NCI-H2171 (cell line): ENCODE results near the gene KREMEN1.

Experiments used
- DNase-seq: peaks from one replicate; lab custom pipeline; 2025; lab: John Stamatoyannopoulos, UW

Gene KREMEN1

DNA sequence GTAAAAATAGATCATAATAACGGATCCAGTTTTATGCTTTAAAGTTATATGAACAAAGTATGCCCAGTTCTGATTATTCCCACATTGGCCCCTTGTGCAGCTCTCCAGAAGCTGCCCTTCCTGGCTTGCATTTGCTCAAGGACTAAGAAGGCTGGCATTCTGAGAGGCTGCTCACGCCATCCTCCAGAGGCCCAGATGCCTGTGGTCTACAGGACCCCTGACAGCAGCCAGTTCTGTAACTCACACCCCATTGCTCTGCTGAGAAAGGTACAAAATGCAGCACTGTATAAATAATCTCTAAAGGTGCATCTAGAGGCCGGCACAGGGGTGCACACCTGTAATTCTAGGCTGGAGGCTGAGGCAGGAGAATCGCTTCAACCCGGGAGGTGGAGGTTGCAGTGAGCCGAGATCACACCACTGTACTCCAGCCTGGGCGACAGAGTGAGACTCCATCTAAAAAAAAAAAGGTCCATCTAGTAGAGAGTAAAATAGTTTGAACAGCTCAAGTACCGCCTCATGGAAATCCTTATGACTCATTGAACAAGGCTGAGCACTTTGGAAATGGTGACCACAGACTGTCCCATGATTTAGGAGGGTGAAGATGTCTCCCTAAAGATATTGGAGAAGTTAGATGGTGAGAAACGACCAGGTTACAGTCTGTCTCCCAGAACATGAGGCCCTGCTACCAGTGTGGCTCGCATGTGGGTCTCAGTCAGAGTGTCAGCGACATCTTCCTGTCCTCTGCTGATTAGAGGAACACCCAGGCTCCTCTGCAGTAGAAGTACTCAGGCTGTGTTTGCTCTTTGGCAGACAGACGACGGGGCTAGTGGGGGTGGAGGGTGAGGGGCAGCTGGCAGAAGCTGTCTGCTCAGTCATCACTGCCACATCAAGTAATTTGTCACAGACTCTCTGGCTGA lies 56.3 kb downstream of the KREMEN1 start:
- DNase-seq, result no peak

DNA sequence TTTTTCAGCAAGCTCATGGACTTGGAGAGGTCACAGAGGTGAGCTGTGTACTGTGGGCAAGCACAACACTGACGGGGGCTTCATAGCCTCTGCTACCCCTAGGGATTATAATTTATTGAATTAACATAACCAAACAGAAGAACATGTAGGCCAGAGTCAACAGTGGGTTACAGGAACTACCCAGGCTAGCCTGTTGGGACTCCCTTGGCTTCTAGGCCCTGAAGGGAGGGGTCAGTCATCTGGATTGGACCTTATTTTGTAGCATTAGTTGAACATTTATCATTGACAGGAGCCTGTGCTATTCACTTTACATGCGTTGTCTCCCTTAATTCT lies 56.9 kb downstream of the KREMEN1 start:
- DNase-seq, result no peak

DNA sequence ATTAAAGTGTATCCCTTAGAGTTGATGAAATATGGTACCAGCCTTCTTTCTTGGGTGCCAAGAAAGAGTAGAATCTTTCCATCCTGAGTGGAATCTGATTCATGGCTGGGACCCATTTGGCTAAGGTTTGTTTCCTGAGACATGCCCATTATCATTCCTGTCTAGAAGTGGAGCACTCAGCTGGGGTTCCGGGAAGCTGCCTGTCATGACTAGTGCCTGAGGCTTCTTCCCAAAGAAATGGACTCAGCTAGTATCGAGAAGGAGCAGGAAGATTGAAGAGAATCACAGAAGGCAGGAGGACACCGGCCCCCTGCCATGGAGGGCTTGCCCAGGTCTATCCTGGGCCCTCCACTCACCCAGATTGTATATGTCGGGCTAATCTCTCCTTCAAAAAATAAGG lies 57.6 kb downstream of the KREMEN1 start:
- DNase-seq, result no peak

DNA sequence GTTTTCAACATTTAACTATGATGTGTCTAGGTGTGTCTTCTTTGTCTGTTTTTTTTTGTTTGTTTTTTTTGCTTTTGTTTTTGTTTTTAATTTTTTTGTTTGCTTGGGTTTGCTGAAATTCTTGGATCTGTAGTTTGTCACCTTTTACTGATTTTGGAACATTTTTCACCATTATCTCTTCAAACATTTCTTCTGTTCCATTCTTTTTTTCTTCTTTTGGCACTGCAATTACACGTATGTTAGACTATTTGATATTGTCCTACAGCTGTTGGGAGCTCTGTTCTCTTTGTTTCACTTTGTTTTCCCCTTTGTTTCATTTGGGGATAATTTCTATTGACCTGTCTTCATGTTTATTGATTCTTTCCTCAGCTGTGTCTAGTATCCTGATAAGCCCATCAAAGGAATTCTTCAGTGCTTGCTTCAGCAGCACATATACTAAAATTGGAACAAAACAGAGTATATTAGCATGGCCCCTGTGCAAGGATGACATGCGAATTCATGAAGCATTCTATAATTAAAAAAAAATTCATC lies 60.8 kb downstream of the KREMEN1 start:
- no peak for DNase-seq

DNA sequence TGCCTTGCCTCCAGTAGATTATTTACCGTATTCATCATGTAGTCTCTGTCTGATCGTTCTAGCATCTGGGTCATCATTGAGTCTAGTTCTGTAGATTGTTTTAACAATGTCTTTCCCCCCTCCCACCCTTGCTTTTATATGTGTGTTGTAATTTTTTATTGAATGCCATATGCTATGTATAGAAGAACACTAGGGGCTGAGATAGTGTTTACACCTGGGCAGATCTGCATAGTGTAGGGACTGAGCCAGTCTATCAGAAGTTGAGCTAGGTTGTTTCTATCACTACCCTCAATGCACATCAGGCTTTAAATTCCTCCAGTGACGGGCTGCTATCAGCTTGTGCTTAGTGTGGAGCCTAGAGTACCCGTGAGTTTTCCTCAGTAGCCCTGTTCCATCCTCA lies 61.6 kb downstream of the KREMEN1 start:
- no peak for DNase-seq

DNA sequence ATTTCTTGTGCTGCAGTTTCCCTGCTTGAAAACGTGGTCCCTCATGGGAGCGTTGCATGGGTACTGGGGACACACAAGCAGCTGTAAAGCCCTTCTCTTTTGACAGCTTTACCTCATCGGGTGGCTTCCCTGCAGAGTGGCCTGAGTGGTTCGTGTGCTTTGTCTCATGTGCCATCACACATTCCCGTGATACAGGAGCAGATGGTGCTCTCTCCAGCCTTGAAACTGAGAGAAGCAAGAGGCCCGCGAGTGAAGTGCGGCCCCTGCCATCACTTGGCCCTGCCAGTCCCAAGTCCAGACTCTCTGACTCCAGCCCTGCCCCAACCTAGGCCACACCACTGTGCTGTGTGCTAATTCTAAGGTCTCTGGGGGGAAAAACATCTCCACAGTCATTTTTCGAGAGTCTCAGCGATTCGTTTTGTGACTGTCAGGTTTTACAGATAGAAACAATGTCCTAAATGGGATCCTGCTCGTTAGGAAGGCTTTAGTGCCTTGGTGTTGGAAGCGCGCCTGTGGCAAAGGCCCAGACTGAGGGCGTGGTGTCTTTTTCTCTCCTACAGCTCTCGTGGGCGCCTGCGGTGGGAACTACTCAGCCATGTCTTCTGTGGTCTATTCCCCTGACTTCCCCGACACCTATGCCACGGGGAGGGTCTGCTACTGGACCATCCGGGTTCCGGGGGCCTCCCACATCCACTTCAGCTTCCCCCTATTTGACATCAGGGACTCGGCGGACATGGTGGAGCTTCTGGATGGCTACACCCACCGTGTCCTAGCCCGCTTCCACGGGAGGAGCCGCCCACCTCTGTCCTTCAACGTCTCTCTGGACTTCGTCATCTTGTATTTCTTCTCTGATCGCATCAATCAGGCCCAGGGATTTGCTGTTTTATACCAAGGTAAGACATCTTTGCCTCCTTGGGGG lies 64.2 kb downstream of the KREMEN1 start:
- DNase-seq, result peak; percentile 70

DNA sequence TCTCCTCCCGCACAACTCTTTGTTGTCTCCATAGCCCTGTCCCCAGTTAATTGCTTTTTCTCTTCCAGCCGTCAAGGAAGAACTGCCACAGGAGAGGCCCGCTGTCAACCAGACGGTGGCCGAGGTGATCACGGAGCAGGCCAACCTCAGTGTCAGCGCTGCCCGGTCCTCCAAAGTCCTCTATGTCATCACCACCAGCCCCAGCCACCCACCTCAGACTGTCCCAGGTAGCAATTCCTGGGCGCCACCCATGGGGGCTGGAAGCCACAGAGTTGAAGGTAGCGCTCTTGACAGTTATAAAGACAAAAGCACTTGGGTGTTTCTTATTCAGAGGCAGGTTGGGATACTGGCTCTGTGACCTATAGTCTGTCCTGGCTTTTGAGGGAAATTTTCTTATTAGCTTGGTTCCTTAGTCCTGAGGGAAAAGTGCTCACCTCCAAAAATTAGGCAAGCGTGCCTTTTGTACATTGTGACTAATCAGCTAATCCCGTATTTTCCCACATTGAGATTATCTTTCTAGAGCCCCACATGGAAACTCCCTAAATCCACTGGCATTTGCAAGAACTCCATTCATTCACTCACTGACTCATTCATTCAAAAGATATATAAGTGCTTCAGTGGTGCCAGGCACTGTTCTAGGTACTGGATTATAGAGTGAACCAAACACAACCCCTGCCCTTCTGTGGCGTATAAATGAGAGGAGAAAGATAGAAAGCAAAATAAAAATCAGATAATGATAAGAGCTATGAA lies 65.9 kb downstream of the KREMEN1 start:
- no peak for DNase-seq

DNA sequence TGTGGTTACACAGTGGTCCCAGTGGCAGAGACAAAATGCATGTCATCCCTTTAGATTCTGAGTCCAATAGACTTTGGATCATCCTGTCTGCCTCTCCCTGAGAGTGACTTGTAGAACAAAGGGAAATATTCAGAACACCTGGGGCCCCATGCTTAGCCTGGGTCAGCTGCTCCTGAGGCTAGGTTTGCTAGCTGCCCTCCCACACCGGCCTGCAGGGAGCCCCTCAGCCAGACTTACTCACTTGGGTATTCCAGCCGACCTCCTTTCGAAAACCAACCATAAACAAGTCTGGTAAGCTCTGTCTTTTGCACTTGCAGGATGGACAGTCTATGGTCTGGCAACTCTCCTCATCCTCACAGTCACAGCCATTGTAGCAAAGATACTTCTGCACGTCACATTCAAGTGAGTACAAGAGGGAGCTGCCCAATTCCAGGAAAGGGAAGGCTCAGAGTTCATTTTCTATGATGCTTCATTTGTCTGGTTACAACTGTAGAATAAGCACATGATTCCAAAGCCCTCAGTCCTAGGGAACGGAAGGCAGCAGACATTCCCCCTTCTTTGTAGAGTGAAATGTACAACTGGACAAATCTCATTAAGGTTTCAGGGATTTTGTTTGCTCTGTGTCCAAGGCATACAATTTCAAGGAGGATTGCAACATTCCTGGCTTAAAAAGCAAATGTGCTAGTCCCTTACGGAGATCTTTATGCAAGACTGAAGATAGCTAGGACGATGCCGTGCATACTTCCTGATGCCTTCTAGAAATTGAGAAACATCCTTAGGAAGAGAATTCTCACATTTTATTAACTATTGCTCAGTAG lies 67.3 kb downstream of the KREMEN1 start:
- no peak for DNase-seq

DNA sequence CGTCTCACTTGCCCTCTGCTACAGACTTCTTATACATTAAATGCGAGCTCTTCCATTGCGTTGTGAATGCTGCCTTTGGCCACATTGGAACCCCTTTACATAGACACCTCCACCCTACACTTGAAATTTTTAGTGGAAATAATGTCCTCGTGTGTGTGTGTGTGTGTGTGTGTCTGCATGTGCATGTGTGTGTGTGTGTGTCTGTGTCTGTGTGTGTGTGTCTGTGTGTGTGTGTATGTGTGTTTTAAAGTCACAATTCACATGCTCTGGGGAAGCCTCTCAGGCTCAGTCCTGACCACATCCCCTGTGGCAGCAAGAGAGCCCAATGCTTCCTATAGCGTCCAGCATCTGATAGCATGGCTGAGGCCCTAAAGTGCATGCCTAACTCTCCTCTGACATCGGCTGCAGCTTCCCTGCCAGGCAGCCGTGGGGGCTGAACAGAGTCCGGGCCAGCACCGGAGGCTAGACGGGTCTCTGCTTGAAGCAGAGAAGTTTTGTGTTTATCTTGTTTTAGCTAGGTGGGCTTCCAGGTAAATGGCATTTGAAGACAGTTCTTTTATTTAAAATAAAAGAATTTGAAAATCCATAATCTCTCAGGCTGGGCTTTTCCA lies 68.3 kb downstream of the KREMEN1 start:
- DNase-seq, result no peak

DNA sequence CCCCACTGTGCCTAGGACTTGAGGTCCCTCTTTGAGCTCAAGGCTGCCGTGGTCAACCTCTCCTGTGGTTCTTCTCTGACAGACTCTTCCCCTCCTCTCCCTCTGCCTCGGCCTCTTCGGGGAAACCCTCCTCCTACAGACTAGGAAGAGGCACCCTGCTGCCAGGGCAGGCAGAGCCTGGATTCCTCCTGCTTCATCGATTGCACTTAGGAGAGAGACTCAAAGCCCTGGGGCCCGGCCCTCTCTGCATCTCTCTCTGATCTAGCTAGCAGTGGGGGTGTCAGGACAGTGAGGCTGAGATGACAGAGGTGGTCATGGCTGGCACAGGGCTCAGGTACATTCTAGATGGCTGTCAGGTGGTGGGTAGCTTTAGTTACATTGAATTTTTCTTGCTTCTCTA lies 69.3 kb downstream of the KREMEN1 start:
- no peak for DNase-seq

DNA sequence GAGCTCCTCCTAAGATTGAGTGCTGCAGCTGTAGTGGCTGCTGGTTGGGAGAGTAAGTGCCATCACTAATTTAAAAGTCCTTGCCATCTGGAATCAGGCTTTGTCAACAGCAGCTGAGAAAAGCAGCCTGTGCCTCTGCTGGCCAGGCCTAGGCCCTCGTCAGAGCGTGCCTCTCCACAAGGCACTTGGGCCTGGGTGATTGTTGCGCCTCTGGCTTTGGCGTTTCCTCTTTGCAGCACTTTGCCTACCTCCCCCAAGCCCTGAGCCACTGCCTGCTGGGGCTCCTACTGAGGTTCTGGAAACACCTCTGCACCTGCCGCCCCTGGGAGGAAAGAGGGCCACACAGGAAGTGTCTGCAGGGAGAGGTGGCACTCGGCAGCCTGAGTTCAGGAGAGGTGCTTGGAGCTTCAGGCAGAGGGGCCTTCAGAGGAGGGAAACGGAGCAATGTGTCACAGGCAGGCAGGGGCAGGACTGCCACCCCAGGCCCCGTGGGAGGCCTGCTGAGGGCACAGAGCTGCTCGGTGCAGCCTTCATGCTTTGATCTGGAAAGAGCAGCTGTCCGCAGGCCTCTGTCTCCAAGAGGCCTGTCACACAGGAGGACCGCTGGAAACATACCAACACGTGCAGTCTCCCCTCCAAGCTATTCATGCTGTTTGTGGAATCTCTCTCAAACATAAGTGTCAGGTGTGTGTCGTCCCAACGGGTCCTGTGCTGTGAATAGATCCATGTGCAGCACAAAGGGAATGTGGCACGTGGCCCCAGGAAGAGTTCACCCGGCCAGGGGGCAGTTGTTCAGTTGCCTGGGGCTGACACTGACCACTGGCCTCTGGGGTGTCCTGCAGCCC lies 71.3 kb downstream of the KREMEN1 start:
- peak; percentile 69 for DNase-seq

DNA sequence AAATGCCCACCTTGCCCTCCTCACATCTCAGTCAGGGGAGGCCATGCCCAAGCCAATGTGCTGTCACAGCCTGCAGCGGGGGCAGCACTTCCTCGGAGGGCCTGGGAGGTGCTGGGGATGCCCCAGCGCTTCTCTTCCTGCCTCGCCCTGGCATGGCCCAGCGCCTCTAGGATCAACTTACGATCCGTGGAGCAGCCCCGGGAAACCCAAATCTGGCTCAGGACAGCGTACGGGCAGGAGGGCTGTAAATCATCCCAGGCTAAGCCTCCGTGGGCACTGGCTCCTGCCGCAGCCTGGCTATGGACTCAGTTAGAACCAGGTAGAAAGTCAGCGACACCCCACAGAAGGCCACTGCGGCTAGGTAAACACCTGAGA lies 71.9 kb downstream of the KREMEN1 start:
- no peak for DNase-seq

DNA sequence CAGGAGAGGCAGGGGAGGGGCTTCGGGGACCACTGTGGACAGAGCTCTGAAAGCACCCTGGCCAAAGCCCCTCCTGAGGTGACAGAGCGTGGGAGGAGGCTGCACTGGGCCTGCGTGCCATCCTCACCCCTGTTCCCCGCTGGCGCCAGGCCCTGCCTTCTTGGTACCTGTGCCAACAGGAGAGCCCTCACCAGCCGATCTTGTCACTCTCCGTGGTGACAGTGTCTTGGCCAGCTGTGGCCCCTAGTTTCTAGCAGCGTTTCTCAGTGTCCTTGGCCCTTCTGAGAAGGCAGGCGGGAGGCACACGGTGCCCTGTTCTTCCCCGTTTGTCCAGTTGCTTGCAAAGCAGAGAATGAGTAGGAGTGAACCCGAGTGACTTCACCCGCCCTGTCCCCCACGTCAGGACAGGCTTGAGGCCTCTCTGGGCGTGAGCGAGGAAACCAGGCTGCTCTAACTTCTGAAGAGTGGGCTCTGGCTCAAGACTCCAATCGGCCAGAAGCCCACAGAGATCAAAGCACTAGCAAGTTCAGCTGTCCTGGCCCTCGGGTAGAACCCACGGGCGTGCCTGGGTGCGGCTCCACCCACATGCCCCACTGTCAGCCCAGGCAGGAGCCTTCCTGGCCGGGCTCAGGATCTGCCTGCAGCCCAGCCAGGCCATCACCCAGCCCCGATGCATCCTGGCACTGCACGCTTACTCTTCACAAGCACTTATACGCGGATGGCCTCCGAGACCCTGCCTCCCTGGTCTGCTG lies 72.7 kb downstream of the KREMEN1 start:
- no peak for DNase-seq

DNA sequence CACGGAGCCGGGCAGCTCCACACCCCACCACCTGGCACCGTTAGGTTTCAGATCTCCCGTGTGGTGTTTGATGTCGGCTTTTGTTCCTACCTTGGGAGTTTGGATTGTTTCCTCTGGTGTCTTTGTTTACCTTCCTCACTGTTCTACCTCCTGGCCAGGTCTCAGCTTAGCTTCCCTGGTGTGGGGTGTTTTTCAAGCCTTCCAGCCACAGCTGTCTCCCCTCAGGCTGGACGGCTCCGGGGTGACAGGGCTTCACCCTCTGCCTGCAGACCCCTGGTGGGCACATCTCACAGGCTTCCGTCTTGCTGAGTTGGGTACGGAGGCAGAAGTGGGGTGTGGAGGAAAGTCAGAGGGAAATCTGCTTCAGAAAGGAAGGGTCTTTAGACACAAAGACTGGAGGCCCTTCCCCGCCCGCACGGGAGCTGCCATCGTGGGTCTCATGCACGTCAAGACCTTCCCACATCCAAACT lies 73.3 kb downstream of the KREMEN1 start:
- no peak for DNase-seq

DNA sequence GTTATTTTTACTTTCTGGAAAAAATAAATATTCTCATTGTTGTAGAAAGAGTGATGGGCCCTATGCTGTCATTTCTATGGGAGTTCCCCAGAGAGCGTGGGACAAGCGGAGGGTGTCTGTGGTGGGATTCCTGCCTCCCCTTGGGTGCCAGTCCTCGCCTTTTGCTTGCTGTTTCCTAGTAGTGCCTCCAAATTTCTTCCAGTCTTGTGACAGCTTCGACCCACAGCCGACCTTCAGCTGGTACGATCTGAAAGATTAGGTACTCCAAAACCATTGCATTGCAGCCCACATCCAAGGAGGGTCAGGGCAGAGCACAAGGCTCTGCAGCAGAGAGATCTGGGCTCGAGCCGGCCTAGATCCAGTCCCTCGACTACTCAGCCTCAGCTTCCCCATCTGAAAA lies 73.9 kb downstream of the KREMEN1 start:
- DNase-seq, result no peak

DNA sequence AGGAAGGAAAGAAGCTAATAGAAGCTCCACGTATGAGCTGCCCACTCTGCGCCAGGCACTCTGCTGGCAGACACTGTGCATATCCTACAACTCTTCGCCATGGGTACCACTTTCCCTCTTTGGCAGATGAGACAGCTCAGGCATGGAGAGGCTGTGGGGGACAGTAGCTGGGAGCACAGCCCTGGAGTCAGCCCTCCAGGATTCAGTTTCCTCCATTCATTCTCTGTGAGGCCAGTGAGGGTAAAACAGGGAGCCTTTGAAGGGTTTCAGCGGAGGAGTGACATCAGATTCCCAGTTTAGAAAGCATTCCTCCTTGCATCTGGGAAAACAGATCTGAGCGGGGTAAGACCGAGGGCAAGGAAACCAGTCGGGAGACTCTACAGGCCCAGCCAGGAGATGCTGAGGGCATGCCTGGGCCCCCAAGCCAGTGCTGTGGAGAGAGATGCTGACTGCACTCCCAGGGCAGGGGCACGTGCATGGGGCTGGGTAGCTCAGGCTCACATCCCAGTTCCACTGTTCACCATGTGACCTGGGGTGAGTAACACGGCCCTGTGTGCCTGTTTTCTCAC lies 74.6 kb downstream of the KREMEN1 start:
- DNase-seq, result no peak

DNA sequence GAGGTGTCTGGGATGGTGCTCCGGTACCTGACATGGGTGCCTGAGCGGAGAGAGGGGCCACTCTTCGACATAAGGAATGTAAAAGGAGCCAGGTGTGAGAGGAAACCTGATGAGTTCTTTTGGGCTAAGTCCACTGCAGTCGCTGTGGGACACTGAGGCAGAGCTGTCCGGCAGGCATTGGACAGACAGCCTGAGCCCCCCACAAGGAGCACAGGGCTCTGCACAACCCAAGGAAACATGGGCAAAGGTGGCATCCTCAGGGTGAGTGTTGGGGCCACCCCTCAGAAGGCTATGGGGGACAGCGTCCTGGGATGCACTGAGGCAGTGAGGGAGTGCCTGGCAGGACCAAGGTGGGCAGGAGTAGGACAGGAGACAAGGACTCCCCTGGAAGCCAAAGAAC lies 75.2 kb downstream of the KREMEN1 start:
- DNase-seq, result no peak

DNA sequence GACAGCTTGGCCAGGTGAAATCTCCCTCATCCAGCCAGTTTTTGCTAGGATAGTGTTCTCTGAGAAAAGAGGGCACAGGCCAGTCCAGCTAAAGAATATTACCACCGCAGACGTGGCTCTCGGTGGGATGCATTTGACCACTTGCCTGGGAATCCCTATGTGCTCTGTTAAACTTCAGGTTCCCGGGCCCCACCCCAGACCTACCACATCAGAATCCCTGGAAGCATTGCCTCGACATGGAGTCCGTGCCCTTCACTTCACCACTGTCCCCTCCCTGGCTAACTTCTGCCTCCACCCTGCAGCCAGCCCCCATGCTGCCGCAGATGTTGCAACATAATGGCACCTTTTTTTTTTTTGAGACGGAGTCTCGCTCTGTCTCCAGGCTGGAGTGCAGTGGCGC lies 76.0 kb downstream of the KREMEN1 start:
- DNase-seq, result no peak
